HepG2 (cell line): ENCODE results near the gene C10orf90. TPM values are rescaled to one million over a fixed set of nuclear protein-coding genes. Genes with fewer than 3 reads are reported as not detected.

Experiments
- ATAC-seq: fragments of 200-7000 bp; cut with Tn5 transposase; 3 replicates; pipeline ENCODE4 v1.9.1; 2020; ENCODE audit warnings: mild to moderate bottlenecking, moderate library complexity
- BruUV-seq: library from RNA; stranded (reverse); fragments of 400-500 nt; replicated peaks from 2 replicates; lab custom pipeline; 2021; lab: Mats Ljungman, UMichigan
- CTCF ChIA-PET: fragments of 300-600 bp; formaldehyde crosslinking; extraction: SDS; loops from one replicate; lab custom pipeline; 2021; ENCODE audit warnings: low total read pairs, inconsistent platforms, low intra/inter-chr PET ratio; lab: Yijun Ruan, JAX
- POLR2A ChIA-PET: fragments of 350-600 bp; sonication (Branson Sonifier 250); formaldehyde crosslinking; loops from one replicate; lab custom pipeline; 2020; ENCODE audit warnings: antibody characterized with exemption, inconsistent platforms; lab: Yijun Ruan, JAX
- DNase-seq: peaks from one replicate; pipeline ENCODE4 v3.0.0-alpha.2; 2015; ENCODE audit warnings: low spot score
- FAIRE-seq: peaks from 3 replicates; lab custom pipeline; 2011; peaks lifted over from hg19 to GRCh38; lab: Jason Lieb, UNC
- H2AFZ ChIP-seq: one replicate; pipeline ENCODE4 v1.6.1; 2011; ENCODE audit warnings: low read length, inconsistent platforms
- H3K27ac ChIP-seq: fragments of 300-600 bp; 3 replicates; pipeline ENCODE4 v1.8.0; 2011; ENCODE audit warnings: mixed run types, mild to moderate bottlenecking, mixed read lengths, low read length, inconsistent platforms; ENCODE audit not compliant: insufficient read depth; ENCODE audit errors: extremely low read length
- H3K27me3 ChIP-seq, 2 experiments: fragments of 200-600 bp in 1 of 2; 2 replicates in 1 of 2; 3 replicates in 1 of 2; pipeline versions ENCODE4 v1.6.0 to v1.8.0; 2011; ENCODE audit warnings: low read length in 2 of 2, mild to moderate bottlenecking in 2 of 2, moderate library complexity in 2 of 2, inconsistent platforms in 1 of 2; ENCODE audit not compliant: insufficient read depth in 2 of 2, control insufficient read depth in 1 of 2
- H3K36me3 ChIP-seq, 2 experiments: fragments of 200-600 bp in 1 of 2; replicated peaks in 1 of 2; 2 replicates in 1 of 2; 3 replicates in 1 of 2; pipeline versions ENCODE4 v1.5.1 to v1.8.0; 2011; ENCODE audit warnings: low read length in 2 of 2, inconsistent platforms in 1 of 2; ENCODE audit not compliant: insufficient read depth in 2 of 2, control insufficient read depth in 1 of 2
- H3K4me1 ChIP-seq: 2 replicates; pipeline ENCODE4 v1.5.1; 2012; ENCODE audit warnings: low read length, inconsistent platforms; ENCODE audit not compliant: insufficient read depth
- H3K4me2 ChIP-seq: 2 replicates; pipeline ENCODE4 v1.6.0; 2011; ENCODE audit warnings: low read depth, low read length, inconsistent platforms
- H3K4me3 ChIP-seq, 3 experiments: fragments of 200-600 bp in 1 of 3; sonication (generic), shearing (Covaris generic) in 1 of 3; replicated peaks in 1 of 3; 2 replicates each; pipeline ENCODE4 v1.5.1; 2011 to 2016; ENCODE audit warnings: low read length in 3 of 3, inconsistent platforms in 2 of 3, low read depth in 2 of 3, mild to moderate bottlenecking in 2 of 3, control low read depth in 1 of 3, mixed read lengths in 1 of 3; ENCODE audit not compliant: insufficient read depth in 1 of 3
- H3K79me2 ChIP-seq: one replicate; pipeline ENCODE4 v1.6.1; 2011; ENCODE audit warnings: low read length, inconsistent platforms; ENCODE audit not compliant: insufficient read depth
- H3K9ac ChIP-seq: 2 replicates; pipeline ENCODE4 v1.6.0; 2011; ENCODE audit warnings: mild to moderate bottlenecking, low read depth, low read length, inconsistent platforms; ENCODE audit not compliant: insufficient read depth
- H3K9me3 ChIP-seq: 2 replicates; pipeline ENCODE4 v1.5.1; 2012; ENCODE audit warnings: mild to moderate bottlenecking, low read length
- H4K20me1 ChIP-seq: 2 replicates; pipeline ENCODE4 v1.6.0; 2011; ENCODE audit warnings: inconsistent platforms, mild to moderate bottlenecking, low read length, moderate library complexity; ENCODE audit not compliant: insufficient read depth
- CTCF ChIP-seq: sonication (generic); formaldehyde crosslinking; IDR thresholded peaks from 2 replicates; pipeline ENCODE4 v1.5.0; 2020; ENCODE audit warnings: mild to moderate bottlenecking, missing genetic modification reagents, moderate library complexity
- HNRNPK ChIP-seq: fragments of 200-400 bp; formaldehyde crosslinking; IDR thresholded peaks from 2 replicates; pipeline ENCODE4 v1.6.1; 2018; ENCODE audit warnings: low read length, low read depth, moderate library complexity, mild to moderate bottlenecking; ENCODE audit not compliant: poor library complexity, severe bottlenecking
- JUNB ChIP-seq: sonication (generic); formaldehyde crosslinking; IDR thresholded peaks from 2 replicates; pipeline ENCODE4 v1.8.0; 2022; ENCODE audit warnings: missing genetic modification reagents, mild to moderate bottlenecking, borderline replicate concordance
- NR2C2 ChIP-seq: sonication (generic); formaldehyde crosslinking; IDR thresholded peaks from 2 replicates; pipeline ENCODE4 v1.4.0; 2020; ENCODE audit warnings: missing genetic modification reagents, mild to moderate bottlenecking, moderate library complexity, borderline replicate concordance
- RAD21 ChIP-seq: fragments of 450-650 bp; formaldehyde crosslinking; IDR thresholded peaks from 2 replicates; pipeline ENCODE4 v1.5.0; 2020; ENCODE audit warnings: mild to moderate bottlenecking
- SIN3B ChIP-seq: fragments of 150-350 bp; IDR thresholded peaks from 2 replicates; pipeline ENCODE4 v1.6.1; 2014; ENCODE audit warnings: low read length
- SMC3 ChIP-seq: IDR thresholded peaks from 2 replicates; pipeline ENCODE4 v1.6.1; 2011; ENCODE audit warnings: low read length, improper control_type of control experiment
- STAG1 ChIP-seq: sonication (generic); formaldehyde crosslinking; IDR thresholded peaks from 2 replicates; pipeline ENCODE4 v1.4.0; 2020; ENCODE audit warnings: missing genetic modification reagents
- XRCC5 ChIP-seq: fragments of 200-400 bp; formaldehyde crosslinking; optimal IDR thresholded peaks from 2 replicates; pipeline ENCODE3; 2017; ENCODE audit warnings: mild to moderate bottlenecking, low read length
- ZNF776 ChIP-seq: sonication (generic); formaldehyde crosslinking; IDR thresholded peaks from 2 replicates; pipeline ENCODE4 v1.4.0; 2020; ENCODE audit warnings: mild to moderate bottlenecking, missing genetic modification reagents
- ZSCAN30 ChIP-seq: sonication (generic); formaldehyde crosslinking; IDR thresholded peaks from 2 replicates; pipeline ENCODE4 v1.5.0; 2020; ENCODE audit warnings: mild to moderate bottlenecking, missing genetic modification reagents
- ZSCAN31 ChIP-seq: sonication (generic); formaldehyde crosslinking; IDR thresholded peaks from 2 replicates; pipeline ENCODE4 v1.5.0; 2020; ENCODE audit warnings: low read depth, mild to moderate bottlenecking, missing genetic modification reagents
- WGBS: methylation state at CpG from one replicate; pipeline ENCODE4 v1.1.6; 2017; ENCODE audit warnings: low lambda C conversion rate; 5-methylcytosine and 5-hydroxymethylcytosine counted together
- in situ Hi-C: cut with HindIII; loops from 2 replicates; pipeline ENCODE4 v1.10.0; 2017; ENCODE audit warnings: low pct_unique_long_range_greater_than_20kb; ENCODE audit not compliant: extremely low pct_ligation_motif_present
- intact Hi-C: fragments of 100-400 bp; cut with micrococcal nuclease; formaldehyde crosslinking; loops from one replicate; pipeline ENCODE4 v1.10.0; 2022; ENCODE audit not compliant: unreplicated experiment
- polyA plus RNA-seq, 8 experiments: library from polyadenylated mRNA; depleted of rRNA in 3 of 8; stranded (reverse) in 7 of 8; unstranded in 1 of 8; fragments of >200 nt; fragmentation: Illumina TruSeq in 4 of 8; extraction: Trizol in 4 of 8; gene quantifications; 2 replicates each; pipeline versions ENCODE4 v1.2.1 to v1.2.3, GENCODE V29; 2011 to 2016; ENCODE audit warnings: low read depth in 4 of 8, missing spikeins in 1 of 8, mixed read lengths in 1 of 8; ENCODE audit not compliant: insufficient read depth in 1 of 8
- total RNA-seq, 5 experiments: library from RNA; depleted of rRNA; stranded (reverse); fragments of >200 nt; fragmentation: Illumina TruSeq; extraction: Trizol; gene quantifications; 2 replicates each; pipeline ENCODE4 v1.2.3, GENCODE V29; 2016; ENCODE audit warnings: low read depth in 1 of 5

Gene C10orf90
- total and polyA plus RNA-seq, 2 of the 13 experiments (the other 11 are each of a cell fraction or from before 2014, with no cell fraction given): not detected

- Histone ChIP-seq H3K4me3 (no peak overlapping the region), H3K27me3 (peaks cover 2 to 3% of the 10 kb centered on the region in 2 experiments; a peak in 2 of 5 replicates), H4K20me1 (no peaks in the 10 kb centered on the region), H3K27ac (no peak overlapping the region), H3K4me2 (no peak overlapping the region), H3K36me3 (no peaks in the 10 kb centered on the region), H2AFZ (no peak overlapping the region), H3K9me3 (no peaks in the 10 kb centered on the region), H3K4me1 (no peaks in the 10 kb centered on the region), H3K79me2 (no peaks in the 10 kb centered on the region), H3K9ac (no peak overlapping the region)
- ATAC-seq (peak; percentile 93), DNase-seq (peak; percentile 59), FAIRE-seq (peak; percentile 74)
- intact Hi-C loops (no loop called here), in situ Hi-C loops (loop anchor here (5.0 kb wide), 1 partner anchor 512 kb away; no protein-coding TSS in a partner anchor)
- 31% methylated on average over 14 of the region's 23 CpGs for WGBS
- no TSS peak for BruUV-seq
- POLR2A ChIA-PET: no interaction called here
- CTCF ChIA-PET: interaction anchor here (1.1 to 1.9 kb wide), 3 partner anchors 522 to 636 kb away, joined by 4 to 16 read pairs (median 6); no protein-coding TSS in a partner anchor
- no peak for TF ChIP-seq SIN3B
- TF ChIP-seq ZSCAN31 (CRISPR knock-in tag): no peak
- peak; percentile 80 for TF ChIP-seq STAG1 (CRISPR knock-in tag)
- no peak for TF ChIP-seq ZNF776
- no peak for TF ChIP-seq HNRNPK
- no peak for TF ChIP-seq JUNB (CRISPR knock-in tag)
- TF ChIP-seq CTCF (CRISPR knock-in tag): peak; percentile 76
- TF ChIP-seq SMC3: peak; percentile 81
- no peak for TF ChIP-seq ZSCAN30
- no peak for TF ChIP-seq NR2C2 (CRISPR knock-in tag)
- TF ChIP-seq XRCC5: peak; percentile 43
- TF ChIP-seq RAD21: peak; percentile 51; the same call in 1 of the 2 replicates
Observed at GRCh38 chr10:126504063-126504760, 166.3 kb downstream of the C10orf90 start.
